Right lobe of liver (tissue), 4 donors: ENCODE results near the gene POLE4.

Experiments
- CTCF ChIP-seq, 4 donors: fragments of 200-600 bp in 3 of 4; fragments of 450-650 bp in 1 of 4; IDR thresholded peaks; one replicate each; pipeline versions ENCODE4 v1.5.1 to v1.8.0; 2016 to 2022; ENCODE audit warnings: antibody characterized with exemption in 4 of 4, mild to moderate bottlenecking in 2 of 4
- POLR2A ChIP-seq: fragments of 450-650 bp; IDR thresholded peaks from one replicate; pipeline ENCODE4 v1.6.1; 2017; ENCODE audit warnings: antibody characterized with exemption, mild to moderate bottlenecking
- donor health status: DM: no; HTN: no; CAD: no.
- donor health status: DM: no; HTN: no; CAD: no.
- donor health status: DM: no; HTN: yes; CAD: no.

GRCh38 chr2:75002007-75002406 is 43.6 kb downstream of the POLE4 start:
- TF ChIP-seq CTCF (IDR thresholded peaks at IDR 0.05) (no peak), POLR2A (no peak)
